ENCODE data around the gene RPS19BP1. TPM values are rescaled to one million over a fixed set of nuclear protein-coding genes. Genes with fewer than 3 reads are reported as not detected.
"Not testable (repeated sequence)": the region's sequence is repeated elsewhere in the genome, so short reads cannot be mapped to it uniquely, and the experiment has no call there.

Gene RPS19BP1
- polyA plus RNA-seq, 1 experiment: 66.7 TPM

- TF ChIP-seq, protein P1, sequence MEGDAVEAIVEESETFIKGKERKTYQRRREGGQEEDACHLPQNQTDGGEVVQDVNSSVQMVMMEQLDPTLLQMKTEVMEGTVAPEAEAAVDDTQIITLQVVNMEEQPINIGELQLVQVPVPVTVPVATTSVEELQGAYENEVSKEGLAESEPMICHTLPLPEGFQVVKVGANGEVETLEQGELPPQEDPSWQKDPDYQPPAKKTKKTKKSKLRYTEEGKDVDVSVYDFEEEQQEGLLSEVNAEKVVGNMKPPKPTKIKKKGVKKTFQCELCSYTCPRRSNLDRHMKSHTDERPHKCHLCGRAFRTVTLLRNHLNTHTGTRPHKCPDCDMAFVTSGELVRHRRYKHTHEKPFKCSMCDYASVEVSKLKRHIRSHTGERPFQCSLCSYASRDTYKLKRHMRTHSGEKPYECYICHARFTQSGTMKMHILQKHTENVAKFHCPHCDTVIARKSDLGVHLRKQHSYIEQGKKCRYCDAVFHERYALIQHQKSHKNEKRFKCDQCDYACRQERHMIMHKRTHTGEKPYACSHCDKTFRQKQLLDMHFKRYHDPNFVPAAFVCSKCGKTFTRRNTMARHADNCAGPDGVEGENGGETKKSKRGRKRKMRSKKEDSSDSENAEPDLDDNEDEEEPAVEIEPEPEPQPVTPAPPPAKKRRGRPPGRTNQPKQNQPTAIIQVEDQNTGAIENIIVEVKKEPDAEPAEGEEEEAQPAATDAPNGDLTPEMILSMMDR (IDR thresholded peaks at IDR 0.05; ENCODE audit: insufficient read depth, low read depth, low read length): no peak
- Histone ChIP-seq H3K4me3 (ENCODE audit: low read depth, low read length) (no peak overlapping the region), H3K27me3 (ENCODE audit: control insufficient read depth, insufficient read depth, low read length) (no peaks in the 10 kb centered on the region), H3K36me3 (ENCODE audit: control insufficient read depth, insufficient read depth, low read length) (peaks cover 31% of the 10 kb centered on the region)
- POLR2A ChIA-PET: no interaction called here
- CTCF ChIA-PET: interaction anchor here (1.4 kb wide), 1 partner anchor 168 kb away, joined by 4 read pairs; no protein-coding TSS in a partner anchor
- no peak for DNase-seq (ENCODE audit: low read depth)
These were observed 21.3 kb downstream of the RPS19BP1 start for GRCh38 chr22:39511226-39511625.

GRCh38 chr22:39510529-39511149 is 21.9 kb downstream of the RPS19BP1 start:
- H3K36me3 ChIP-seq (ENCODE audit: control insufficient read depth, insufficient read depth, low read length): peaks cover 34% of the 10 kb centered on the region

GRCh38 chr22:39508393-39508792 is 24.2 kb downstream of the RPS19BP1 start:
- POLR2A ChIA-PET: interaction anchor here (0.6 kb wide), 1 partner anchor 12 kb away, joined by 5 read pairs; the partner anchor contains the start of gene ATF4
- CTCF ChIA-PET: interaction anchor here (1.1 to 2.5 kb wide), 3 partner anchors 9 to 165 kb away, joined by 3 to 11 read pairs (median 4); no protein-coding TSS in a partner anchor
- Histone ChIP-seq H3K4me3 (ENCODE audit: low read depth, low read length) (no peak overlapping the region), H3K36me3 (ENCODE audit: control insufficient read depth, insufficient read depth, low read length) (peaks cover 33% of the 10 kb centered on the region), H3K27me3 (ENCODE audit: control insufficient read depth, insufficient read depth, low read length) (no peaks in the 10 kb centered on the region)
- TF ChIP-seq, protein P1 (IDR thresholded peaks at IDR 0.05; ENCODE audit: insufficient read depth, low read depth, low read length): no peak
- DNase-seq (ENCODE audit: low read depth): no peak

More at GRCh38 chr22:39510529-39511149, 21.9 kb downstream of the RPS19BP1 start:
- ChIA-PET CTCF (interaction anchor here (1.0 to 1.4 kb wide), 4 partner anchors 8 to 167 kb away, joined by 4 to 5 read pairs (median 4); no protein-coding TSS in a partner anchor), POLR2A (interaction anchor here (0.7 kb wide), 1 partner anchor 10 kb away, joined by 3 read pairs; the partner anchor contains the start of gene ATF4)
- TF ChIP-seq, protein P1 (IDR thresholded peaks at IDR 0.05; ENCODE audit: insufficient read depth, low read depth, low read length): no peak
- Histone ChIP-seq H3K4me3 (ENCODE audit: low read depth, low read length) (no peak overlapping the region), H3K27me3 (ENCODE audit: control insufficient read depth, insufficient read depth, low read length) (no peaks in the 10 kb centered on the region)
- DNase-seq (ENCODE audit: low read depth): no peak

GRCh38 chr22:39507021-39507420 is 25.5 kb downstream of the RPS19BP1 start:
- peaks cover 31% of the 10 kb centered on the region for H3K36me3 ChIP-seq (ENCODE audit: control insufficient read depth, insufficient read depth, low read length)
- H3K27me3 ChIP-seq (ENCODE audit: control insufficient read depth, insufficient read depth, low read length); POLR2A ChIA-PET; DNase-seq (ENCODE audit: low read depth); H3K4me3 ChIP-seq (ENCODE audit: low read depth, low read length): not testable (repeated sequence)
- CTCF ChIA-PET: interaction anchor here (1.8 to 2.5 kb wide), 2 partner anchors 10 to 164 kb away, joined by 4 to 11 read pairs; no protein-coding TSS in a partner anchor

- TF ChIP-seq, protein P1 (IDR thresholded peaks at IDR 0.05; ENCODE audit: insufficient read depth, low read depth, low read length): no peak
- Histone ChIP-seq H3K27me3 (ENCODE audit: control insufficient read depth, insufficient read depth, low read length) (0 out of 2 replicates have a peak, but pooled peaks cover 1% of the 10 kb centered on the region), H3K36me3 (ENCODE audit: control insufficient read depth, insufficient read depth, low read length) (peaks cover 17% of the 10 kb centered on the region), H3K4me3 (ENCODE audit: low read depth, low read length) (no peak overlapping the region)
- no peak for DNase-seq (ENCODE audit: low read depth)
- POLR2A ChIA-PET: no interaction called here
- CTCF ChIA-PET: interaction anchor here (2.1 kb wide), 1 partner anchor 10 kb away, joined by 16 read pairs; no protein-coding TSS in a partner anchor
These were observed 28.5 kb downstream of the RPS19BP1 start for GRCh38 chr22:39504071-39504470.

Measured in BJ (cell line).